ENCODE data around the gene MDM2.
"Not testable (repeated sequence)": the region's sequence is repeated elsewhere in the genome, so short reads cannot be mapped to it uniquely, and the experiment has no call there.

The MDM2 gene

DNA sequence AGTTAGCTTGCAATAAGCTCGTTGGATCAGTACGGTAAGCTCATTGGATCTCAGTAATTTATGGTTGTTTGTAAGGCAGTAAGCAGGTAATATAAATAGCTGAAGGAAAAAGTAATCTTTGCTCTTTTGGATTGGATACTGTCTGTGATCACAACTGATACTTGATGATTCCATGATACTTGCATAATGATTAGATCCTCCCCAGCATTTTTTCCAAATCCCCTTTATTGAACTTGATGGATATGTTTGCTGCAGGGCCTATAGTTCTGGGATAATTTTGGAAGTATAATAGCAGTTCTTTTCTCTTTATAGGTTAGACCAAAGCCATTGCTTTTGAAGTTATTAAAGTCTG, 5.2 kb downstream of the MDM2 start:
- no peak for DNase-seq (ENCODE audit: low read depth)
- TF ChIP-seq CTCF (IDR thresholded peaks at IDR 0.05; ENCODE audit: control insufficient read depth, extremely low read depth, insufficient read depth), result no peak
- H3K4me3 ChIP-seq (ENCODE audit: low read depth, low read length), result no peak overlapping the region

- no peak overlapping the region for H3K4me3 ChIP-seq (ENCODE audit: low read depth, low read length)
- TF ChIP-seq CTCF (IDR thresholded peaks at IDR 0.05; ENCODE audit: control insufficient read depth, extremely low read depth, insufficient read depth), result no peak
- DNase-seq (ENCODE audit: low read depth), result no peak
These were observed 6.7 kb downstream of the MDM2 start for GRCh38 chr12:68814490-68815231.

DNA sequence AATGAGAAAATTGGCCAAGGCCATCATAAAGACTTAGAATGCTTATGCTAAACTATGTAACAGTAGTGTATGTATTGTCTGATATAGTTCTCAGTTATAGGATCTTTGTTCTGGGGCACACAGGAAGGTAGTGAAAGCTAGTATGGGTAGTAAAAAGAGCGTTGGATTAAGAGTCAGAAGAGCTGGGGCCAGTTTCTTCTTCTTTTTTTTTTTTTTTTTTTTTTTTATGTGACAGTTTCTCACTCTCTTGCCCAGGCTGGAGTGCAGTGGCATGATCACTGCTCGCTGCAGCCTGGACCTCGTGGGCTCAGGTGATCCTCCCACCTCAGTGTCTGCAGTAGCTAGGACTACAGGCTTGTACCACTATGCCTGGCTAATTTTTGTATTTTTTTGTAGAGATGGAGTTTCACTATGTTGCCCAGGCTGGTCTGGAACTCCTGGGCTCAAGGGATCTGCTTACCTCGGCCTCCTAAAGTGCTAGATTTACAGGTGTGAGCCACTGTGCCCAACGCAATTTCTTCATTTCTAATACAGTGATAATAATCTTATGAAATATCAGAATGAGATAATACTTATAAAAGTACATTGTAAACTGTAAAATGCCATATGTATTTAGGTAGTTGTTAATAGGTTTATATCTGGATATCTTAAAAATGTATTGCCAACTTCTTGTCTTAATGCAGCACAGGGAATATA, 7.4 kb downstream of the MDM2 start:
- TF ChIP-seq CTCF (IDR thresholded peaks at IDR 0.05; ENCODE audit: control insufficient read depth, extremely low read depth, insufficient read depth), result no peak
- no peak for DNase-seq (ENCODE audit: low read depth)
- no peak overlapping the region for H3K4me3 ChIP-seq (ENCODE audit: low read depth, low read length)

DNA sequence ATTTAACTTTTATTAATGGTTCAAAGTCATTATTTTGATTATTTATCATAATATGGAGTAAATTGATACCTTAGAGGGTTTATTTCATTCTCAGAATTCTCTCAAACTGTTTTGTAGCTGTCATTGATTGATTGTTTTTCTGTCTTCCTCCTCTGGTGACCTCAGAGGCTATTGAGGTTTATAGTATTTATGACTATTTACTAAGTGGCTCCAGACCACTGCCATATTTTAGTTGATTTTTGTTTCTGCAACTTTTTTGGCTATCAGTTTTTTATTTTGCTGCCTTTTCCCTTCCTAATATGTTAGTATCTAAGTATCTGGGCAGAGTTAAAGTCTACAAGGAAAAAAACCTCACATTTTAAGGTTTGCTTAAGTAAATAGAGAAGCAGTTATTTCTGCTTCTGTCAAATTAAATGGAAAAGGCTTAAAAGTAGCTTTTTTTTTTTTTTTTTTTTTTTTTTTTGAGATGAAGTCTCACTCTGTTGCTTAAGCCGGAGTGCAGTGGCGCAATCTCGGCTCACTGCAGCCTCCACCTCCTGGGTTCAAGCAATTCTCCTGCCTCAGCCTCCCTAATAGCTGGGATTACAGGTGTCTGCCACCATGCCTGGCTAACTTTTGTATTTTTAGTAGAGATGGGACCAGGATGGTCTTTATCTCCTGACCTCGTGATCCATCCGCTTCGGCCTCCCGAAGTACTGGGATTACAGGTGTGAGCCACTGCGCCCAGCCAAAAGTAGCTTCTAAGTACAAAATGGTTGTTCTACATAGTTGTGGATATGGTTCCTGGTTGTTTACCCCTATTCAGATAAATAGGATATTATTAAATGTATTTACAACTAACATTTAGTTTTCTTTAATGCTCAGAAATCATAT, 8.2 kb downstream of the MDM2 start:
- H3K4me3 ChIP-seq (ENCODE audit: low read depth, low read length), result no peak overlapping the region
- TF ChIP-seq CTCF (IDR thresholded peaks at IDR 0.05; ENCODE audit: control insufficient read depth, extremely low read depth, insufficient read depth), result no peak
- DNase-seq (ENCODE audit: low read depth), result no peak

DNA sequence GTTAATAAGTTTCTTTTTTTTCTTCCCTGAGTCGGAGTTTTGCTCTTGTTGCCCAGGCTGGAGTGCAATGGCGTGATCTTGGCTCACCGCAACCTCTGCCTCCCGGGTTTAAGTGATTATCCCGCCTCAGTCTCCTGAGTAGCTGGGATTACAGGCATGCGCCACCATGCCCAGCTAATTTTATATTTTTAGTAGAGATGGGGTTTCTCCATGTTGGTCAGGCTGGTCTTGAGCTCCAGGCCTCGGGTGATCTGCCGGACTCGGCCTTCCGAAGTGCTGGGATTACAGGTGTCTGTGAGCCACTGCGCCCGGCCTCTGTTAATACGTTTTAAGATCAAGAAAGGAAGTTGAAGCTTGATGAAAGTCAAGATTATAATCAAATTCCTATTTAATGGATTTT, 11.5 kb downstream of the MDM2 start:
- H3K4me3 ChIP-seq (ENCODE audit: low read depth, low read length); DNase-seq (ENCODE audit: low read depth): not testable (repeated sequence)

GRCh38 chr12:68821357-68822188, 13.6 kb downstream of the MDM2 start:
- TF ChIP-seq CTCF (IDR thresholded peaks at IDR 0.05; ENCODE audit: control insufficient read depth, extremely low read depth, insufficient read depth), result no peak
- H3K4me3 ChIP-seq (ENCODE audit: low read depth, low read length), result no peak overlapping the region
- DNase-seq (ENCODE audit: low read depth), result no peak

Measured in LNCaP clone FGC (cell line).